GM23248 (cell line): Measurements from ENCODE around the gene MBLAC1.

Experiments
- EZH2 ChIP-seq: fragments of 200-600 bp; sonication (generic); IDR thresholded peaks from 2 replicates; pipeline ENCODE4 v1.6.1; 2018; ENCODE audit warnings: antibody characterized with exemption, mild to moderate bottlenecking; ENCODE audit not compliant: insufficient read depth, poor library complexity, severe bottlenecking
- EZH2phosphoT487 ChIP-seq: fragments of 200-600 bp; sonication (generic); IDR thresholded peaks from 2 replicates; pipeline ENCODE4 v1.6.1; 2018; ENCODE audit warnings: antibody characterized with exemption, moderate library complexity, mild to moderate bottlenecking, low read depth; ENCODE audit not compliant: insufficient read depth

DNA sequence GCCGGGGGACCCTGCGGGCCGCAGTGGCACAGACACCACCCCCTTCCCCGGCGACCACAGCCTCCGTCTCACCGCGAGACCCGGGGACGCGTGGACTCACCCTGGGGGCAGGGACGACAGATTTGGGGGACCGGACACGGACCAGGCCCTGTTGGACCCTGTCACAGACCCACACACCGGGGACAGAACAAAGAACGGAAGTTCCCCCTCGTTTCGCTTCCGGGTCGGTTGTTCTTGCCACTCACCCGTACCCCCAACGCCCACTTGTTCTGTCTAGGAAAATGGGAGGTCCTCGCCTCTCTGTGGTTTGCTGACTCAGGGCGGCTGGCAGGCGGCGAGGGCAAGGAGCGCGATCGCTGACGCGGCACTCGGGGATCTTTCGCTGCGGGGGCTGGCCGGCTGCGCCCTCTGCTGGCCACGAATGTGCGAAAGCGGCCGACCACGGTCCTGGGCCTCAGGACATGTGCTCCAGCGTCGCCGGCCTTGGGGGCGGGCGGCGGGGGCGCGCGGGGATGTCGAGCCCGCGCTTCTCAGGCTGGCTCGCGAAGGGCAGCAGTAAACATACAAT lies 45.1 kb upstream of the MBLAC1 start, which contains the start of gene ZNF3:
- TF ChIP-seq EZH2 = no peak
- no peak for TF ChIP-seq EZH2phosphoT487
